BE2C (cell line): ENCODE data around the gene UBFD1. TPM values are rescaled to one million over a fixed set of nuclear protein-coding genes. Genes with fewer than 3 reads are reported as not detected.
"Not testable (repeated sequence)": the region's sequence is repeated elsewhere in the genome, so short reads cannot be mapped to it uniquely, and the experiment has no call there.

Source experiments
- DNase-seq: peaks from one replicate; pipeline ENCODE4 v3.0.0-alpha.2; 2020
- H3K27me3 ChIP-seq: fragments of 250-450 bp; sonication (Bioruptor Pico); 2 replicates; pipeline ENCODE4 v1.5.1; 2020; ENCODE audit warnings: mild to moderate bottlenecking
- H3K36me3 ChIP-seq: fragments of 250-450 bp; sonication (Bioruptor Pico); 2 replicates; pipeline ENCODE4 v1.5.1; 2020; ENCODE audit warnings: mild to moderate bottlenecking
- H3K4me1 ChIP-seq: fragments of 250-450 bp; sonication (Bioruptor Pico); 2 replicates; pipeline ENCODE4 v1.5.1; 2020
- H3K4me3 ChIP-seq: 2 replicates; pipeline ENCODE4 v1.5.1; 2011; ENCODE audit warnings: low read depth, low read length
- H3K9me3 ChIP-seq: fragments of 250-450 bp; sonication (Bioruptor Pico); 2 replicates; pipeline ENCODE4 v1.5.1; 2020
- CTCF ChIP-seq: IDR thresholded peaks from 2 replicates; pipeline ENCODE4 v1.5.1; 2012; ENCODE audit warnings: mild to moderate bottlenecking, low read depth, low read length
- polyA plus RNA-seq: library from polyadenylated mRNA; unstranded; fragments of >200 nt; gene quantifications from one replicate; pipeline ENCODE4 v1.2.1, GENCODE V29; 2012; ENCODE audit warnings: low read depth, missing spikeins; ENCODE audit not compliant: insufficient read length, insufficient read depth

UBFD1 gene, protein sequence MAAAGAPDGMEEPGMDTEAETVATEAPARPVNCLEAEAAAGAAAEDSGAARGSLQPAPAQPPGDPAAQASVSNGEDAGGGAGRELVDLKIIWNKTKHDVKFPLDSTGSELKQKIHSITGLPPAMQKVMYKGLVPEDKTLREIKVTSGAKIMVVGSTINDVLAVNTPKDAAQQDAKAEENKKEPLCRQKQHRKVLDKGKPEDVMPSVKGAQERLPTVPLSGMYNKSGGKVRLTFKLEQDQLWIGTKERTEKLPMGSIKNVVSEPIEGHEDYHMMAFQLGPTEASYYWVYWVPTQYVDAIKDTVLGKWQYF
- polyA plus RNA-seq: 76.7 TPM

DNA sequence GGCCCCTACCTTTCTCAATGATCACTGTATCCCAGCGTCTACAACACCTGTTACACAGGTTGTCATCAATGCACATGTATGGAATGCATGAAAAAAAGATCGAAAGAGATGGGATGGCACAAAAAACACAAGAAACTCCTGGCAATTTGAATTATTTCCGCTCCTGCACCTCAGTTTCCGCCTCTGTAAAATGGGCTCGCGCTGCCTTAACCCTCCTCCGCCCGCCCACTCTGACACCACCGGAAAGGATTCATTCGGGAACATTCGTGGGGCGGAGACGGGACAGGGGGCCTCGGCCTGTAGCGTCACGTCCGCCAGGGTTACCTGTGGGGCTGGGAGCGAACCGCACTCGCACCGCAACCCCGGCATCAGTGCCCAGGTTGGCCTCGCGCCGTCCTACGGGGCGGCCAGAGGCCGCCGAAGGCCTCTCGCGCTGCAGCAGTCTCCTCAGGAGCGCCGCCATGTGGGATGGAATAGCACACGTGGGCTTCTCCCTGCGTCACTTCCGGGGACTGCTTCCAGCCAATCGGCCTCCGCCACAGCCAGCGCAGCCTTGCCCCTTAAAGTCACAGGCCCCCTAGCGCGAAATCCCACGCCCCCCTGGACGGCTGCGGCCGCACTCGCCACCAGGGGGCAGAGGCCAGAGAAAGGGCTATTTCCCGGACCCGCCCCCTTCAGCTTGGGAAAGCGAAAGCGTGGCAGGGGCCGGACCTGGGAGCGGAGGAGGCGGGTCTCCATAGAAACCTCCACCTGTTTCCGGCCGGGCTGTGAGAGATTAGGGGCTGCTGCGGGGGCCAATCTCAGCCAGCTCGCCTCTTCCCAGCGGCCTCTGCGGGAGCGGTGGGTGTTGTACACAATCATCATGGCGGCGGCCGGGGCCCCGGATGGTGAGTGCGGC, at the start of gene UBFD1, which contains the start of gene EARS2:
Gene UBFD1 (plus strand): TSS at position 847 of the 898 bp plus-strand sequence. CDS start 16 bp downstream, at position 863.
Gene EARS2 (minus strand): TSS at position 470 of the 898 bp plus-strand sequence. CDS start 7 bp downstream, at position 463.
- H3K36me3 ChIP-seq: peaks cover 42% of the 10 kb centered on the region
- H3K27me3 ChIP-seq: no peaks in the 10 kb centered on the region
- H3K4me1 ChIP-seq: no peaks in the 10 kb centered on the region
- DNase-seq: peak; percentile 99
- peak within 1 kb of the TSS; percentile 94 for H3K4me3 ChIP-seq
- no peaks in the 10 kb centered on the region; the same call in 1 of the 2 replicates for H3K9me3 ChIP-seq
- peak; percentile 89 for TF ChIP-seq CTCF

DNA sequence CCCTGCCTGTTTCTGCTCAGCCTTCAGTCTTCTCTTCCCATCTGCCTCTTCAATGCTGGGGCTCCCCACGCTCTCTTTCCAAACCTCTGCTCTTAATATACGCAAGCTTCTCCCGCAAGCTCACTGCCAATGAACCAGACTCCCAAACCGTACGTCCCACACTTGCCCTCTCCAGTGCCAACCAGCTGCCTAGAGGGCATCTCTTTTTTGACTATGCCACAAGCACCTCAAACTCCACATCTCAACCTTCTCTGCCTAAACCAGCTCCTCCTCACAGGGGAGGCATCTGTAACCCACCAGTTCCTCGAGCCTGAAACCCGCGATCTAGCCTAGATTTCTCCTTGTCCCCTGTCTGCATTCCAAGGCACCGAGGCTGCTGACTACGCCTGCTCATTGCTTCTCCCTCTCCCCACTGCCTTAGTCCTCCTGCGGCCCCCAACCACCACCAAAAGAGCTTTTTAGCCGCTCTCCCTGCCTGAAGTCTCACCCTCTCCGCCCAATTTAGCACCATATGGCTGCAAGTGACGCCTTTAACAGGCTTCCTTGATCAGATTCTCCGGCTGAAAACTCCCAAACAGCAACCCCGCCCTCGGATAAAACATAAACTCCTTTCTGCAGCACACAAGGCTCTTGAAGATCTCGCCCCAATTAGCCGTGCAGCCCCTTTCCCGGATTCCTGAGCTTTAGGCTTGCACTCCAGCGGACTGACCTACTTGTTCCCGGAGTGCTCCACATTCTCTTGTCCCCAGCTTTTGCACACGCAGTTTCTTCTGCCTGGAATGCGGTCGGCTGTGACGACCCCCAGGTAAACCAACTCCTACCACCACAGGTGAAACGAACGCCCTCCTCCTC, 48.7 kb upstream of the UBFD1 start:
- Histone ChIP-seq H3K27me3 (no peaks in the 10 kb centered on the region), H3K4me3 (peak overlapping the region; percentile 97), H3K9me3 (no peaks in the 10 kb centered on the region), H3K36me3 (peaks cover 8% of the 10 kb centered on the region; the same call in 1 of the 2 replicates), H3K4me1 (peaks cover 10% of the 10 kb centered on the region)
- TF ChIP-seq CTCF: no peak
- no peak for DNase-seq

DNA sequence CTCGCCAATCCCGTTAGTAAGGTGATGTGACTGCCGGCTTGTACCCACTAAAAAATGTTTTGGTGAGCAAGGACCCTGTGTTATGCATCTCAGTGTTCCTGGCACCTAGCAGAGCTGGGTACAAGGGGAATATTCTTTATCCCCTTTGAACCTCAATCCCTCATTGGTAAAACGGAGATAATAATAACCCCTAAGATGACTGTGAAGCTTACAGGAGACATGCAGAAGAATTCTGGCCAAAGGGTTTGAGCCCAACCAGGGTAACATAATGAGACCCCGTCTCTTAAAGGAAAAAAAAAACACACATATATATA, 48.1 kb upstream of the UBFD1 start:
- no peak for DNase-seq
- Histone ChIP-seq H3K27me3 (no peaks in the 10 kb centered on the region), H3K4me1 (peaks cover 7% of the 10 kb centered on the region), H3K36me3 (peaks cover 4% of the 10 kb centered on the region; the same call in 1 of the 2 replicates), H3K4me3 (peak overlapping the region; percentile 97), H3K9me3 (no peaks in the 10 kb centered on the region)
- TF ChIP-seq CTCF: no peak

DNA sequence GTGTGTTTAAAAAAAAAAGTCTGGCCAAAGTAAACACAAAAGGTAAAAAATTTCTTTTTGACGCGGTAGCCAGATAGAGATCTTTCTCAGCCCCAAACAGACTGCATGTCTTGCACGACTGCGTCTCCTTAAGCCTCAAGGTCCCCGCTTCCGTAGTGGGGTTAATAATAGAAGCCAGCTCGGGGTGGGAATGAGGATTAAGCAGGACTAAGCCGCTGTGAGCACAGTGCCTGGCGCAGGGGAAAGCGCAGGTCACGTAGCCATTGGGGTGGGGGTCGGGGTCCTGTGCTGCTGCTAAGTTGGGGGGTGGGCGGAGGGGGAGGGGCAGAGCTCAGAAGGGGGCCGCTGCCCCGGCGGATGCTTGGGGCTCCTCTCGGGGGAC, 47.8 kb upstream of the UBFD1 start:
- peaks cover 3% of the 10 kb centered on the region for H3K4me1 ChIP-seq
- peaks cover 3% of the 10 kb centered on the region; the same call in 1 of the 2 replicates for H3K36me3 ChIP-seq
- peak overlapping the region; percentile 97 for H3K4me3 ChIP-seq
- no peaks in the 10 kb centered on the region for H3K27me3 ChIP-seq
- H3K9me3 ChIP-seq: no peaks in the 10 kb centered on the region
- TF ChIP-seq CTCF: no peak
- no peak for DNase-seq

DNA sequence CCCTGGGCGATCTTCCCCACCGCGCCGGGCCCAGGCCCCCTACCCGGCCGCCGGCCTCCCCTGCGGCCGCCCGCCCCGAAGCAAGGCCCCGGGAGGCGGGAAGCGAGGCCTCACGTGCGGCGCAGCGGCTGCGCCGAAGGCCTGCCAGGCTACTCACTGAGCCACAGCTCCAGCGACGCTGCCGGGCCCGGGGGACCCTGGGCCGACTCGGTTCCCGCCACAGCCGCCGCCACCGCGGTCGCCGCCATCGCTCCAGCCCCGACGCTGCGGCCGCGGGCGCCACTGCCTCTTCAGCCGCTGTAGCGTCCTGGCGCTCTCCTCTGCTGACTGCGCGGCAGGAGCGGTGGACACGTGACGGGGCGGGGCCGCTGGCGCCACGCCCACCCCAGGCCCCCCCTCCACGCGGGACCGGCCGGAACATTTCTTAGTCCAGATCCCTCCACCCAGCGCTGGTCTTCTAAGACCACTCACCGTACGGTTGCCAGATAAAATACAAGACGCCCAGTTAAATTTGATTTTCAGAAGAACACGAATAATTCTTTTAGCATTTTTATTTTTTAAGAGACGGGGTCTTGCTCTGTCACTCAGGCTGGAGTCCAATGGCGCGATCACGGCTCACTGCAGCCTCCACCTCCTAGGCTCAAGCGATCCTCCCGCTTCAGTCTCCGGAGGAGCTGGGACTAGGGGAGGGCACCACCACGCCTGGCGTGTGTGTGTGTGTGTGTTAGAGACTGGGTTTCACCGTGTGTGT, 47.2 kb upstream of the UBFD1 start, which contains the start of gene GGA2:
Gene GGA2 (minus strand): TSS at position 331 of the 751 bp plus-strand sequence. CDS start 83 bp downstream, at position 248.
- Histone ChIP-seq H3K27me3 (no peaks in the 10 kb centered on the region), H3K4me1 (no peaks in the 10 kb centered on the region), H3K9me3 (no peaks in the 10 kb centered on the region), H3K36me3 (peaks cover 3% of the 10 kb centered on the region; the same call in 1 of the 2 replicates), H3K4me3 (peak within 1 kb of the TSS; percentile 97)
- no peak for TF ChIP-seq CTCF
- peak; percentile 89 for DNase-seq

DNA sequence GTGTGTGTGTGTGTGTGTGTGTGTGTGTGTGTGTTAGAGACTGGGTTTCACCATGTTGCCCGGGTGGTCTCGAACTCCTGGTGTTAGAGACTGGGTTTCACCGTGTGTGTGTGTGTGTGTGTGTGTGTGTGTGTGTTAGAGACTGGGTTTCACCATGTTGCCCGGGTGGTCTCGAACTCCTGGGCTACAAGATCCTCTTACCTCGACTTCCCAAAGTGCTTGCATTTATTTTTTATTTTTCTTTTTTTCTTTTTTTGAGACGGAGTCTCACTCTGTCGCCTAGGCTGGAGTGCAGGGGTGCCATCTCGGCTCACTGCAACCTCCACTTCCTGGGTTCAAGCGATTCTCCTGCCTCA, 46.6 kb upstream of the UBFD1 start:
- H3K36me3 ChIP-seq, DNase-seq, H3K9me3 ChIP-seq, H3K4me1 ChIP-seq, H3K27me3 ChIP-seq: not testable (repeated sequence)
- peak overlapping the region; percentile 97 for H3K4me3 ChIP-seq
